ENCODE measurements around the gene AUP1.
"Not testable (repeated sequence)": the region's sequence is repeated elsewhere in the genome, so short reads cannot be mapped to it uniquely, and the experiment has no call there.

AUP1 gene

GRCh38 chr2:74529357-74530238 is at the start of gene AUP1, which contains the start of gene HTRA2:
Gene AUP1, minus strand, starts transcription at chr2:74529706. Its CDS starts 77 bp downstream, at chr2:74529629.
Gene HTRA2, plus strand, starts transcription at chr2:74529933. Its CDS starts 74 bp downstream, at chr2:74530007.
- peak; percentile 90 for DNase-seq

- no peak for DNase-seq
These were observed 48.9 kb upstream of the AUP1 start for GRCh38 chr2:74578408-74578807.

GRCh38 chr2:74577448-74577847 is 47.9 kb upstream of the AUP1 start:
- no peak for DNase-seq

GRCh38 chr2:74576863-74577229 is 47.3 kb upstream of the AUP1 start:
- no peak for DNase-seq

GRCh38 chr2:74576211-74576862 is 46.8 kb upstream of the AUP1 start:
- no peak for DNase-seq

- DNase-seq: no peak
These were observed 45.8 kb upstream of the AUP1 start for GRCh38 chr2:74575320-74575719.

- DNase-seq: peak; percentile 47
These were observed 44.4 kb upstream of the AUP1 start for GRCh38 chr2:74573747-74574562.

GRCh38 chr2:74572178-74572925 is 42.8 kb upstream of the AUP1 start:
- no peak for DNase-seq

- no peak for DNase-seq
These were observed 41.6 kb upstream of the AUP1 start for GRCh38 chr2:74571058-74571457.

GRCh38 chr2:74569686-74570085 is 40.2 kb upstream of the AUP1 start:
- DNase-seq: no peak

- no peak for DNase-seq
These were observed 38.4 kb upstream of the AUP1 start for GRCh38 chr2:74567881-74568280.

GRCh38 chr2:74566754-74567085 is 37.2 kb upstream of the AUP1 start:
- DNase-seq: no peak

GRCh38 chr2:74566076-74566753 is 36.7 kb upstream of the AUP1 start:
- no peak for DNase-seq

GRCh38 chr2:74564222-74564621 is 34.7 kb upstream of the AUP1 start:
- no peak for DNase-seq

GRCh38 chr2:74562126-74562775 is 32.7 kb upstream of the AUP1 start:
- DNase-seq: no peak

GRCh38 chr2:74561022-74561421 is 31.5 kb upstream of the AUP1 start:
- not testable (repeated sequence) for DNase-seq

GRCh38 chr2:74560591-74560990 is 31.1 kb upstream of the AUP1 start:
- DNase-seq: no peak

- DNase-seq: no peak
These were observed 30.4 kb upstream of the AUP1 start for GRCh38 chr2:74559912-74560311.

GRCh38 chr2:74558284-74559230 is 29.1 kb upstream of the AUP1 start:
- DNase-seq: no peak

GRCh38 chr2:74556831-74557370 is 27.4 kb upstream of the AUP1 start:
- no peak for DNase-seq
